ENCODE measurements around the gene COL16A1.

- TF ChIP-seq CTCF (IDR thresholded peaks at IDR 0.05 in 4 of 5, conservative IDR thresholded peaks at IDR 0.05 in 1 of 5) (peak in 2 of 5 experiments; percentile 13 to 16), POLR2A (IDR thresholded peaks at IDR 0.05) (no peak)
Measured at GRCh38 chr1:31705080-31705866, 1.5 kb upstream of the COL16A1 start.

Data from gastrocnemius medialis (tissue), 4 donors.